Measurements from ENCODE around the gene TFPT. TPM values are rescaled to one million over a fixed set of nuclear protein-coding genes. Genes with fewer than 3 reads are reported as not detected.

The TFPT gene
- total RNA-seq, 1 experiment from 2014 or later = 26.6 TPM

DNA sequence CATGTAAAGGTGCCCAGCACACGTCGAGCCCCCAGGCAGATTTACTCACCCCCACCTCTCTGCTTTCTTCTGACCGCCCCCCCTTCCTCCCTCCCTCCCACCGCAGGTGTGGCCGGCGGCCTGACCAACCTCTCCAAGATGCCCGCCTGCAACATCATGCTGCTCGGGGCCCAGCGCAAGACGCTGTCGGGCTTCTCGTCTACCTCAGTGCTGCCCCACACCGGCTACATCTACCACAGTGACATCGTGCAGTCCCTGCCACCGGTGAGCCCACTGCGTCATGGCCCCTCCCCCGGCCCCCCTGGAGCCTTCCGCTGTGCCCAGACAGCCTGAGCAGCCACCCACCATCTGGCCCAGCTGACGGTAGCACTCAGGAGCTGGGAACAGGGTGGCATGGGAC lies 8.9 kb upstream of the TFPT start:
- Histone ChIP-seq H4K20me1 (ENCODE audit: control insufficient read depth, insufficient read depth, insufficient read length) (no peaks in the 10 kb centered on the region), H3K14ac (ENCODE audit: insufficient read depth, low read length) (no peak overlapping the region), H2AFZ (ENCODE audit: low read length) (no peak overlapping the region), H4K91ac (ENCODE audit: insufficient read length, low read depth, low read length) (no peak overlapping the region), H3K9ac (ENCODE audit: extremely low read depth, insufficient read length, low read length) (no peak overlapping the region), H2AK5ac (ENCODE audit: insufficient read length, low read length) (no peak overlapping the region), H4K8ac (replicated peaks; ENCODE audit: insufficient read length, low read depth, low read length) (no peak overlapping the region), H3K23me2 (ENCODE audit: insufficient read length, low read depth, low read length, poor library complexity, severe bottlenecking) (no peaks in the 10 kb centered on the region), H3K79me2 (ENCODE audit: insufficient read depth, low read length) (no peaks in the 10 kb centered on the region; the same call in 1 of the 2 replicates), H3K23ac (ENCODE audit: insufficient read length, low read depth, low read length) (no peak overlapping the region), H2BK5ac (ENCODE audit: insufficient read length, low read length) (no peak overlapping the region), H2BK20ac (ENCODE audit: low read depth, low read length, poor library complexity, severe bottlenecking) (no peak overlapping the region), H3K27me3 (ENCODE audit: insufficient read depth, low read length) (no peaks in the 10 kb centered on the region), H3K56ac (ENCODE audit: insufficient read length, low read depth, low read length) (no peak overlapping the region), H3T11ph (ENCODE audit: low read length) (no peak overlapping the region), H3K4ac (ENCODE audit: low read depth, low read length) (no peak overlapping the region), H2BK15ac (ENCODE audit: low read depth, low read length) (no peak overlapping the region), H3K79me1 (ENCODE audit: insufficient read depth, low read depth, low read length, poor library complexity, severe bottlenecking) (no peaks in the 10 kb centered on the region), H3K27ac (ENCODE audit: insufficient read length, low read depth, low read length) (no peak overlapping the region), H2BK12ac (ENCODE audit: insufficient read length, low read depth, low read length) (no peak overlapping the region), H3K18ac (ENCODE audit: insufficient read length, low read depth, low read length) (no peak overlapping the region), H3K4me2 (ENCODE audit: insufficient read depth, insufficient read length, low read length) (no peak overlapping the region), H3K4me1 (ENCODE audit: insufficient read depth, low read length) (no peaks in the 10 kb centered on the region), H2BK120ac (ENCODE audit: low read depth, low read length, poor library complexity, severe bottlenecking) (no peak overlapping the region), H3K9me3 (ENCODE audit: control insufficient read depth, low read depth, low read length) (no peaks in the 10 kb centered on the region), H4K5ac (ENCODE audit: insufficient read length, low read depth, low read length) (no peak overlapping the region)
- no peak overlapping the region for H3K27ac Mint-ChIP-seq
- no peak overlapping the region for H3K4me3 Mint-ChIP-seq
- H3K27me3 Mint-ChIP-seq (ENCODE audit: low read depth) = no peaks in the 10 kb centered on the region
- peaks cover 41 to 81% (median 80%) of the 10 kb centered on the region in 3 experiments for H3K36me3 Mint-ChIP-seq (ENCODE audit: insufficient read depth in 1 of 3, low read depth in 3 of 3)
- no CpG with 5 or more reads among the region's 19 CpGs for WGBS (ENCODE audit: extremely low coverage, insufficient read length, low lambda C conversion rate)
- no peak for TF ChIP-seq CTCF (conservative IDR thresholded peaks at IDR 0.05)
- DNase-seq = no peak
- H3K4me1 Mint-ChIP-seq = no peaks in the 10 kb centered on the region
- no peaks in the 10 kb centered on the region for H3K9me3 Mint-ChIP-seq

All from H9 (cell line).